H1 (cell line): ENCODE data around the gene EPHB1. TPM values are rescaled to one million over a fixed set of nuclear protein-coding genes. Genes with fewer than 3 reads are reported as not detected.

Experiments used
- CTCF ChIA-PET: fragments of 300-600 bp; sonication (Branson Sonifier 250); formaldehyde crosslinking; loops from one replicate; lab custom pipeline; 2021; ENCODE audit not compliant: partially characterized antibody; lab: Charles Lee
- POLR2A ChIA-PET: fragments of 300-600 bp; sonication (Branson Sonifier 250); formaldehyde crosslinking; loops from one replicate; lab custom pipeline; 2021; ENCODE audit warnings: inconsistent platforms; ENCODE audit not compliant: partially characterized antibody; lab: Charles Lee
- DNase-seq, 2 experiments: peaks; one replicate each; pipeline versions ENCODE4 v3.0.0 to v3.0.0-alpha.2; 2010 to 2022; ENCODE audit warnings: low spot score in 2 of 2, low read depth in 1 of 2, mixed read lengths in 1 of 2
- FAIRE-seq: peaks from 2 replicates; lab custom pipeline; 2011; peaks lifted over from hg19 to GRCh38; lab: Jason Lieb, UNC
- H2AFZ ChIP-seq: 2 replicates; pipeline ENCODE4 v1.8.1; 2012; ENCODE audit warnings: low read length, inconsistent platforms
- H2AK5ac ChIP-seq: 2 replicates; pipeline ENCODE4 v1.6.1; 2013; ENCODE audit warnings: low read depth, low read length
- H2BK120ac ChIP-seq: replicated peaks from 2 replicates; pipeline ENCODE3; 2013; ENCODE audit warnings: low read depth, low read length, inconsistent platforms
- H2BK12ac ChIP-seq: 2 replicates; pipeline ENCODE4 v1.6.1; 2013; ENCODE audit warnings: low read depth, low read length
- H2BK15ac ChIP-seq: 2 replicates; pipeline ENCODE4 v1.6.1; 2013; ENCODE audit warnings: low read length
- H2BK20ac ChIP-seq: 2 replicates; pipeline ENCODE4 v1.6.1; 2013; ENCODE audit warnings: low read length
- H2BK5ac ChIP-seq: 2 replicates; pipeline ENCODE4 v1.6.1; 2013; ENCODE audit warnings: low read depth, low read length
- H3K14ac ChIP-seq: 2 replicates; pipeline ENCODE4 v1.6.1; 2013; ENCODE audit warnings: inconsistent platforms; ENCODE audit not compliant: insufficient read length
- H3K18ac ChIP-seq: 2 replicates; pipeline ENCODE4 v1.6.1; 2013; ENCODE audit warnings: low read length; ENCODE audit errors: extremely low read depth
- H3K23ac ChIP-seq: 2 replicates; pipeline ENCODE4 v1.6.1; 2013; ENCODE audit warnings: inconsistent platforms; ENCODE audit not compliant: insufficient read length
- H3K23me2 ChIP-seq: 2 replicates; pipeline ENCODE4 v1.6.1; 2013; ENCODE audit warnings: low read depth, low read length
- H3K27ac ChIP-seq: 2 replicates; pipeline ENCODE4 v1.6.1; 2011; ENCODE audit warnings: low read depth, low read length, inconsistent platforms
- H3K27me3 ChIP-seq, 4 experiments: replicated peaks in 1 of 4; 1 replicate in 1 of 4; 2 replicates in 3 of 4; pipeline versions ENCODE4 v1.6.1 to v1.8.1; 2011 to 2013; ENCODE audit warnings: low read length in 3 of 4, mild to moderate bottlenecking in 3 of 4, inconsistent platforms in 2 of 4, mixed read lengths in 2 of 4, moderate library complexity in 1 of 4; ENCODE audit not compliant: control insufficient read depth in 3 of 4, insufficient read depth in 3 of 4; ENCODE audit errors: extremely low read depth in 1 of 4
- H3K36me3 ChIP-seq, 4 experiments: 2 replicates each; pipeline versions ENCODE4 v1.6.1 to v1.8.1; 2011 to 2013; ENCODE audit warnings: mild to moderate bottlenecking in 4 of 4, low read length in 3 of 4, moderate library complexity in 2 of 4, control low read depth in 1 of 4, inconsistent platforms in 1 of 4; ENCODE audit not compliant: insufficient read depth in 4 of 4, control insufficient read depth in 2 of 4
- H3K4ac ChIP-seq: replicated peaks from 2 replicates; pipeline ENCODE3; 2013; ENCODE audit warnings: low read length, low read depth, mixed read lengths, inconsistent platforms; ENCODE audit not compliant: insufficient read length
- H3K4me1 ChIP-seq, 4 experiments: replicated peaks in 1 of 4; 1 replicate in 1 of 4; 2 replicates in 3 of 4; pipeline versions ENCODE4 v1.6.1 to v1.8.1; 2011 to 2013; ENCODE audit warnings: low read length in 3 of 4, inconsistent platforms in 2 of 4, mixed read lengths in 1 of 4; ENCODE audit not compliant: insufficient read depth in 4 of 4, control insufficient read depth in 3 of 4
- H3K4me2 ChIP-seq, 2 experiments: 2 replicates each; pipeline versions ENCODE4 v1.6.1 to v1.8.1; 2011 to 2013; ENCODE audit warnings: low read depth in 2 of 2, low read length in 2 of 2, control low read depth in 1 of 2, inconsistent platforms in 1 of 2, mild to moderate bottlenecking in 1 of 2; ENCODE audit not compliant: insufficient read depth in 1 of 2
- H3K4me3 ChIP-seq, 4 experiments: fragments of 200-600, 300-600 bp in 1 of 4; sonication (generic), shearing (Covaris generic), sonication (Bioruptor Twin) in 1 of 4; 2 replicates each; pipeline versions ENCODE4 v1.5.1 to v1.8.1; 2011 to 2016; ENCODE audit warnings: low read length in 4 of 4, low read depth in 3 of 4, control low read depth in 2 of 4, inconsistent platforms in 2 of 4, mild to moderate bottlenecking in 2 of 4, mixed read lengths in 1 of 4, moderate library complexity in 1 of 4; ENCODE audit not compliant: insufficient read depth in 2 of 4; ENCODE audit errors: extremely low read depth in 1 of 4
- H3K56ac ChIP-seq: replicated peaks from 2 replicates; pipeline ENCODE3; 2013; ENCODE audit warnings: low read depth, mild to moderate bottlenecking, mixed read lengths, low read length, inconsistent platforms; ENCODE audit not compliant: insufficient read length
- H3K79me1 ChIP-seq: 2 replicates; pipeline ENCODE4 v1.6.1; 2013; ENCODE audit warnings: low read depth, low read length, control low read depth
- H3K79me2 ChIP-seq, 2 experiments: 2 replicates each; pipeline versions ENCODE4 v1.6.1 to v1.8.1; 2012 to 2013; ENCODE audit warnings: low read length in 2 of 2, mild to moderate bottlenecking in 2 of 2, inconsistent platforms in 1 of 2; ENCODE audit not compliant: insufficient read depth in 2 of 2, control insufficient read depth in 1 of 2
- H3K9ac ChIP-seq, 4 experiments: replicated peaks in 1 of 4; 1 replicate in 1 of 4; 2 replicates in 3 of 4; pipeline versions ENCODE4 v1.6.1 to v1.8.1; 2011 to 2013; ENCODE audit warnings: low read depth in 3 of 4, low read length in 3 of 4, control low read depth in 2 of 4, mild to moderate bottlenecking in 2 of 4, moderate library complexity in 2 of 4, inconsistent platforms in 1 of 4; ENCODE audit errors: extremely low read depth in 1 of 4
- H3K9me3 ChIP-seq, 2 experiments: 2 replicates each; pipeline versions ENCODE4 v1.6.1 to v1.8.1; 2012 to 2013; ENCODE audit warnings: mild to moderate bottlenecking in 2 of 2, moderate library complexity in 2 of 2, control low read depth in 1 of 2, inconsistent platforms in 1 of 2, low read depth in 1 of 2, low read length in 1 of 2, mixed read lengths in 1 of 2; ENCODE audit not compliant: insufficient read depth in 2 of 2
- H4K20me1 ChIP-seq, 2 experiments: replicated peaks in 1 of 2; 2 replicates each; pipeline versions ENCODE3 to v1.8.1; 2011 to 2013; ENCODE audit warnings: inconsistent platforms in 2 of 2, low read length in 2 of 2, mild to moderate bottlenecking in 1 of 2; ENCODE audit not compliant: insufficient read depth in 2 of 2, control insufficient read depth in 1 of 2
- H4K5ac ChIP-seq: 2 replicates; pipeline ENCODE4 v1.6.1; 2013; ENCODE audit warnings: low read length, low read depth, mixed read lengths, inconsistent platforms; ENCODE audit not compliant: insufficient read length
- H4K8ac ChIP-seq: 2 replicates; pipeline ENCODE4 v1.8.0; 2013; ENCODE audit warnings: mild to moderate bottlenecking, moderate library complexity, low read length, inconsistent platforms; ENCODE audit not compliant: insufficient read depth; ENCODE audit errors: extremely low read depth
- H4K91ac ChIP-seq: replicated peaks from 2 replicates; pipeline ENCODE3; 2013; ENCODE audit warnings: low read length, mixed read lengths, inconsistent platforms; ENCODE audit not compliant: insufficient read length
- CBX8 ChIP-seq: fragments of 300-800, 300-1000 bp; sonication (generic); IDR thresholded peaks from 2 replicates; pipeline ENCODE4 v1.7.1; 2016; ENCODE audit warnings: low read depth, low read length, borderline replicate concordance
- CHD2 ChIP-seq: IDR thresholded peaks from 2 replicates; pipeline ENCODE4 v1.6.1; 2012; ENCODE audit warnings: low read length, improper control_type of control experiment
- CREB1 ChIP-seq: IDR thresholded peaks from 2 replicates; pipeline ENCODE4 v1.6.1; 2012; ENCODE audit warnings: inconsistent platforms
- EGR1 ChIP-seq: IDR thresholded peaks from 2 replicates; pipeline ENCODE4 v1.6.1; 2011; ENCODE audit warnings: low read depth, low read length, borderline replicate concordance
- EZH2 ChIP-seq: fragments of 200-600 bp; sonication (generic); IDR thresholded peaks from 2 replicates; pipeline ENCODE4 v1.7.1; 2012; ENCODE audit warnings: low read depth, mild to moderate bottlenecking, moderate library complexity, low read length, inconsistent platforms; ENCODE audit not compliant: severe bottlenecking
- JUND ChIP-seq: IDR thresholded peaks from 2 replicates; pipeline ENCODE4 v1.6.1; 2011; ENCODE audit warnings: mild to moderate bottlenecking, improper control_type of control experiment, low read length
- NANOG ChIP-seq: IDR thresholded peaks from 2 replicates; pipeline ENCODE4 v1.6.1; 2011; ENCODE audit warnings: low read length, low read depth, mild to moderate bottlenecking, inconsistent platforms; ENCODE audit not compliant: insufficient read depth, poor library complexity, severe bottlenecking
- POU5F1 ChIP-seq: IDR thresholded peaks from 2 replicates; pipeline ENCODE4 v1.6.1; 2011; ENCODE audit warnings: low read depth, mild to moderate bottlenecking, low read length, moderate library complexity
- RFX5 ChIP-seq: IDR thresholded peaks from 2 replicates; pipeline ENCODE4 v1.6.1; 2011; ENCODE audit warnings: low read depth, low read length, improper control_type of control experiment, borderline replicate concordance
- SIN3A ChIP-seq, 2 experiments: IDR thresholded peaks in 1 of 2; conservative IDR thresholded peaks in 1 of 2; 2 replicates each; pipeline ENCODE4 v1.6.1; 2011 to 2012; ENCODE audit warnings: low read length in 2 of 2, improper control_type of control experiment in 1 of 2, low read depth in 1 of 2, mild to moderate bottlenecking in 1 of 2
- SP2 ChIP-seq: IDR thresholded peaks from 2 replicates; pipeline ENCODE4 v1.6.1; 2012; ENCODE audit warnings: mild to moderate bottlenecking, low read length, inconsistent platforms
- TAF7 ChIP-seq: optimal IDR thresholded peaks from 2 replicates; pipeline ENCODE3; 2011; ENCODE audit warnings: low read depth, mild to moderate bottlenecking, inconsistent platforms, low read length, moderate library complexity, borderline replicate concordance
- TBP ChIP-seq: IDR thresholded peaks from 2 replicates; pipeline ENCODE4 v1.6.1; 2011; ENCODE audit warnings: low read depth, low read length, improper control_type of control experiment
- USF2 ChIP-seq: IDR thresholded peaks from 2 replicates; pipeline ENCODE4 v1.6.1; 2011; ENCODE audit warnings: low read length, improper control_type of control experiment
- YY1 ChIP-seq: IDR thresholded peaks from 2 replicates; pipeline ENCODE4 v1.6.1; 2011; ENCODE audit warnings: low read depth, mild to moderate bottlenecking, low read length
- polyA plus RNA-seq, 7 experiments: library from polyadenylated mRNA; depleted of rRNA in 3 of 7; stranded (reverse) in 5 of 7; unstranded in 2 of 7; fragments of >200 nt in 5 of 7; fragments of 200-250 nt in 2 of 7; gene quantifications; 1 replicate in 5 of 7; 2 replicates in 1 of 7; 4 replicates in 1 of 7; pipeline versions ENCODE4 v1.2.1 to v1.2.3, GENCODE V29; 2011 to 2013; ENCODE audit warnings: missing spikeins in 2 of 7, mixed read lengths in 2 of 7
- total RNA-seq: library from RNA; stranded (reverse); fragmentation: NEBNext Ultra II Directional; extraction: Animal tissue kit (Norgen Biotek cat#: 25700); gene quantifications from 2 replicates; pipeline ENCODE4 v1.2.1, GENCODE V29; 2021

Gene EPHB1
- total and polyA plus RNA-seq, 2 of the 8 experiments (the other 6 are each of a cell fraction or from before 2014, with no cell fraction given) = 3.5 to 5.9 TPM

GRCh38 chr3:134959516-134959915 lies 164.5 kb downstream of the EPHB1 start:
- no peak overlapping the region for H2BK5ac ChIP-seq
- CTCF ChIA-PET = interaction anchor here (0.6 kb wide), 1 partner anchor 53 kb away, joined by 3 read pairs; no protein-coding TSS in a partner anchor
- H2BK12ac ChIP-seq = no peak overlapping the region
- no peaks in the 10 kb centered on the region for H3K79me2 ChIP-seq
- no peak overlapping the region for H3K4me2 ChIP-seq
- POLR2A ChIA-PET = no interaction called here
- H3K27ac ChIP-seq = no peak overlapping the region
- no peaks in the 10 kb centered on the region for H3K27me3 ChIP-seq
- H4K20me1 ChIP-seq = no peaks in the 10 kb centered on the region
- DNase-seq = no peak
- no peak overlapping the region for H2AFZ ChIP-seq
- no peak overlapping the region for H3K23ac ChIP-seq
- no peak overlapping the region for H3K9ac ChIP-seq
- H3K56ac ChIP-seq = no peak overlapping the region
- no peaks in the 10 kb centered on the region for H3K23me2 ChIP-seq
- H3K4ac ChIP-seq = no peak overlapping the region
- no peaks in the 10 kb centered on the region; a peak in 1 of 7 replicates for H3K4me1 ChIP-seq
- H2BK15ac ChIP-seq = no peak overlapping the region
- H3K14ac ChIP-seq = no peak overlapping the region
- H2BK120ac ChIP-seq = no peak overlapping the region
- H3K36me3 ChIP-seq = no peaks in the 10 kb centered on the region
- H4K5ac ChIP-seq = no peak overlapping the region
- no peaks in the 10 kb centered on the region for H3K9me3 ChIP-seq
- H3K79me1 ChIP-seq = no peaks in the 10 kb centered on the region
- FAIRE-seq = no peak
- H2BK20ac ChIP-seq = no peak overlapping the region
- no peak overlapping the region for H3K4me3 ChIP-seq
- H2AK5ac ChIP-seq = no peak overlapping the region
- H3K18ac ChIP-seq = no peak overlapping the region
- H4K91ac ChIP-seq = no peak overlapping the region
- no peak overlapping the region for H4K8ac ChIP-seq
- no peak for TF ChIP-seq JUND
- no peak for TF ChIP-seq CREB1
- no peak for TF ChIP-seq NANOG
- TF ChIP-seq YY1 = no peak
- no peak for TF ChIP-seq USF2
- TF ChIP-seq TAF7 = no peak
- TF ChIP-seq CBX8 = no peak
- no peak for TF ChIP-seq SP2
- TF ChIP-seq EZH2 = no peak
- no peak for TF ChIP-seq CHD2
- no peak for TF ChIP-seq POU5F1
- no peak for TF ChIP-seq TBP
- TF ChIP-seq SIN3A (conservative IDR thresholded peaks at IDR 0.05 in 1 of 2, IDR thresholded peaks at IDR 0.05 in 1 of 2; ENCODE audit: low read depth in 1 of 2, low read length in 2 of 2) = no peak
- no peak for TF ChIP-seq EGR1
- no peak for TF ChIP-seq RFX5
